HFF-Myc (cell line): ENCODE measurements around the gene EFTUD2.

ENCODE experiments used
- DNase-seq: peaks from one replicate; pipeline ENCODE4 v3.0.0-alpha.2; 2011; ENCODE audit warnings: low read depth; ENCODE audit errors: extremely low read depth
- H3K4me3 ChIP-seq: replicated peaks from 2 replicates; pipeline ENCODE4 v1.5.1; 2011; ENCODE audit warnings: low read depth, mild to moderate bottlenecking, control low read depth, low read length
- TF ChIP-seq, protein P1 (sequence below): IDR thresholded peaks from 2 replicates; pipeline ENCODE4 v1.5.1; 2012; ENCODE audit warnings: mild to moderate bottlenecking, low read depth, low read length, control low read depth; ENCODE audit errors: missing control alignments

Gene EFTUD2

DNA sequence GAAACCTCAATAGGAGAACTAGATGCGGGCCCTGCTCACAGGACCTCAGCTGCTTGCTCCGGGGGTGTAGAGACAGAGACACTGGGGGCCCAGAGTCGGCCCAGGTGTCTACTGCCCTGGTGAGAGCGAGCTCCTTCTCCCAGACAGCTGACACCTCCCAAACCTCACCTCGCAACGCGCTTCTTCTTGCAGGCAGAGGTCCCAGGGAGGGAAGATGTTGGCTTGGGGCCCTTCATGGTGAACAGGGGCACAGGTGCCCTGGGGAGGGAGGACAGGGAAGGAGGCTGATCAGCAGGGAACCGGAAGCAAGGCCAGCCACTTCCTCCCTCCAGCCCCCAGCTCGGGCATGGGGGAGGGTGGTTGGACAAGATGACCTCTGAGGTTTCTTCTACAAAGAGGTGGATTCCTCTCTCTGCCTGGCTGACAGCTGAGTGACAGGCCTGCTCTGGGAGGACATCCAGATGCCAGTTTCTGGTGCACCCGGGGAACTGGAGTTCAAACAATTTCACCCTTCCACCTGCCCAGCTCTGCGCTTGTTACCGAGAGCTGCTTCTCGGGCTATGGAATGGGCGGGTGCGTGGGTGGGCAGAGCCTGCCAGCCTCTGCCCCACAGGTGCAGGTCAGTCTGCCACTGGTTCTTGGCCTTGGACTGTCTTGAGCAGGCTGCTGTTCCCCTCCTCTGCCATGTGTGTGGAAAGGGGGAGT, 27.7 kb upstream of the EFTUD2 start:
- TF ChIP-seq, protein P1, sequence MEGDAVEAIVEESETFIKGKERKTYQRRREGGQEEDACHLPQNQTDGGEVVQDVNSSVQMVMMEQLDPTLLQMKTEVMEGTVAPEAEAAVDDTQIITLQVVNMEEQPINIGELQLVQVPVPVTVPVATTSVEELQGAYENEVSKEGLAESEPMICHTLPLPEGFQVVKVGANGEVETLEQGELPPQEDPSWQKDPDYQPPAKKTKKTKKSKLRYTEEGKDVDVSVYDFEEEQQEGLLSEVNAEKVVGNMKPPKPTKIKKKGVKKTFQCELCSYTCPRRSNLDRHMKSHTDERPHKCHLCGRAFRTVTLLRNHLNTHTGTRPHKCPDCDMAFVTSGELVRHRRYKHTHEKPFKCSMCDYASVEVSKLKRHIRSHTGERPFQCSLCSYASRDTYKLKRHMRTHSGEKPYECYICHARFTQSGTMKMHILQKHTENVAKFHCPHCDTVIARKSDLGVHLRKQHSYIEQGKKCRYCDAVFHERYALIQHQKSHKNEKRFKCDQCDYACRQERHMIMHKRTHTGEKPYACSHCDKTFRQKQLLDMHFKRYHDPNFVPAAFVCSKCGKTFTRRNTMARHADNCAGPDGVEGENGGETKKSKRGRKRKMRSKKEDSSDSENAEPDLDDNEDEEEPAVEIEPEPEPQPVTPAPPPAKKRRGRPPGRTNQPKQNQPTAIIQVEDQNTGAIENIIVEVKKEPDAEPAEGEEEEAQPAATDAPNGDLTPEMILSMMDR, result no peak
- H3K4me3 ChIP-seq, result no peak overlapping the region
- DNase-seq, result no peak

DNA sequence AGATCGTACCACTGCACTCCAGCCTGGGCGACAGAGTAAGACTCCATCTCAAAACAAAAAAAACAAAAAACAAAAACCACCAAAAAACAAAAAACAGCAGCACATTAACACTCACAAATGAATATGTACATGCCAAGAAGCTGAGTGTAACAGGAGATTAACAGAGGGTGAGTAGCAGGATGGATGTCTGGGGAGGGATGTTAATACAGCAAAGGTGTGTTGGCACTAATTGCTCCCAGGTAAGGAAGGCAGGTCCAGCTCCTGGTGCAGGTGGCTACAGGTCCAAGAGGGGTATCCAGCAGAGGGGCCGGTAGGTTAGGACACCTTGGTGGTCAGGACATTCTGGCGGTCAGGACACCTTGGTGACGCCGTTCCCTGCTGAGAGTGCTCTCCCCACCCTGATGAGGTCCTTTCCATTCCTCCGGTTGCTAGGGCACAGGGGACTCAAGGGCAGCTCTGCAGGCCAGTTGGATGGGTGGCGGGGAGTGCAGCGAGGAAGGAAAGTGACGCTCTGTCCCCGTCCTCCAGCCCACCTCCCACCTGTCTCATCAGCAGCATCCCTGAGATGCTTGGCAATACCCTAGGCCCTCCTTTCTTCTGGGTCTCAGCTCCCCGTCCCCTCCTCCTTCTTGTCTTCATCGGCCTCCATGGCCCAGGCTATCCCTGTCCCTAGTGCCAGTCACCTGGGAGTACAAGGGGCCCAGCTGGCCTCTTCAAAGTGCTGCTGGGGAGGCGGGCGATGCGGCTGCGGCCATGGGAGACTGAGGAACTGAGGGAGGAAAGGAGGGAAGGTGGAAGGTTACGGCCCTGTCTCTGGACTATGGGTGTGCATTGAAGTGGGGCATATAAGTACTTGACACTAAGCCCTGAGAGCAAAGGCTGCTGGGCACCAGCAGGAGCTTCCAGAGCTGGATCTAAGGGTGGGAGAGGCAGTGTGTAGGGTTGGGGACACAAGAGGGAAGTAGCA, 26.8 kb upstream of the EFTUD2 start:
- TF ChIP-seq, protein P1, result no peak
- no peak overlapping the region for H3K4me3 ChIP-seq
- DNase-seq, result no peak

DNA sequence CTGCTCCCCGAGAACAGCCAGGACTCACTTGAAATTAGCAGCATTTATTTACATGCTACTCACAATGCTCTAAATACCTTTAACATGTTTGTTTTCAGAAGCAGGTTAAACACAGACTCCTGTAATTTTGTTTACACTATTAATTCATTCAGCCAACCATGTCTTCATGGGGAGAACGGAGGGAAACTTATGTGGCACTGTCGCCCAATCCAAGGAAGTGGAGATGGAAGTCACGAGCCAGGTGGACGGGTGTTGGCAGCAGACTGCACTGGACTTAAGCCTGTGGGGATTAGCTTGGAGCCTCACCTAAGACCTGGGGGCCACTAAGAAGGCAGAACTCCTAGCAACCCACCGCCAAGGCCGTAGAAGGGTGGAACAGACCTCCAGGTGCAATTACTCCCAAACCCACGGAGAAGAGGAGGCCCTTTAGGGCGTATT, 24.9 kb upstream of the EFTUD2 start:
- no peak overlapping the region for H3K4me3 ChIP-seq
- no peak for DNase-seq
- TF ChIP-seq, protein P1, result no peak

DNA sequence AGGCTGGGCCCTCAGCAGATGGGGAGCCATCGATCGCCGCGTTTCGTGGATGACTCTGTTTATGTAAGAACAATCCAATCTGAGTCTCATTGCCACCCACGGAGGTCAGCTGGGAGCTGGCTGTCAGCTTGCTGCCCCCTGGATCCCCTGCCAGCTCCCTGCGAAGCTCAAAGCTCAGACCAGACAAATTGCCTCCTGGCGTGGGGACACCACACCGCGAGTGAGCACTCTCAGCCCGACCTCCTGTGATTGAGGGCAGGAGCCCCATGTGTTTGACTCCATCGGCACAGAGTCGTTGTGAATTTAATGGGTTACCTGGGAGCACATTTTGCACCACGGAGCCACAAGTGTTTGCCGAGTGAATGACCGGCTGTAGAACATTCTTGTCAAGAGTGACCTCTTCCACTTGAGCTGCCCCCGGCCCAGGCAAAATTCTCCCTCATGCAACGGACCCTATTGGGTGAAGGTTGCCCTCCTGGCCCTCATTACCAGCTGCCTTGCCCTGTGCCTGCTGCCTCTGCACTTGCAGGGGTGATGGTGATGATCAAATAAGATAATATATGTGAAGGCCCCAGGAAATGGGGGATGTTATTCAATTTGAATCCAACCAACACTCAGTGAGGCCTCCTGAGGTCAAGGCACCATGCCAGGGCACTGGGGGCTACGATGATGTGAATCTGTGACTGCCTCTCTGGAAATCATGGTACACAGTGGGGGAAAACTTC, 23.7 kb upstream of the EFTUD2 start:
- no peak for DNase-seq
- TF ChIP-seq, protein P1, result no peak

DNA sequence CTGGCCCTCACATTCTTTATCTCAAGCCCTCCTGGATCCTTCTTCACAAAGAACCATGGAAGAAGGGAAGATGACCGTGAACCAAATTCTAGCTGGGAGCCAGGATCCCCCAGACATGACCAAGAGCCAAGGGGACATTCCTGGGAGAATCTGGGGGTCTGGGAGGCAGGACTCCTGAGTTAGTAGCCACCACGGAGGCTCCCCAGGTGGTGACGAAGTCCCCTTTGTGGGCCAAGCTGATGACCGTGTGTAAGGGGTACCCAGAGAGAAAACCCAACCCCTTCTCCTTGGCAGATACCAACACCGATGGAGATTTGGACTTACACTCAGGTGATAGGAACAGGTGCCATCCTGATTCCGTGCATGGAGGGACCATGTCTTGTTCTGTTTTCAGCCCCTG, 22.9 kb upstream of the EFTUD2 start:
- TF ChIP-seq, protein P1, result no peak
- no peak overlapping the region for H3K4me3 ChIP-seq
- no peak for DNase-seq

More for the DNA sequence above, 23.7 kb upstream of the EFTUD2 start:
- H3K4me3 ChIP-seq, result no peak overlapping the region

DNA sequence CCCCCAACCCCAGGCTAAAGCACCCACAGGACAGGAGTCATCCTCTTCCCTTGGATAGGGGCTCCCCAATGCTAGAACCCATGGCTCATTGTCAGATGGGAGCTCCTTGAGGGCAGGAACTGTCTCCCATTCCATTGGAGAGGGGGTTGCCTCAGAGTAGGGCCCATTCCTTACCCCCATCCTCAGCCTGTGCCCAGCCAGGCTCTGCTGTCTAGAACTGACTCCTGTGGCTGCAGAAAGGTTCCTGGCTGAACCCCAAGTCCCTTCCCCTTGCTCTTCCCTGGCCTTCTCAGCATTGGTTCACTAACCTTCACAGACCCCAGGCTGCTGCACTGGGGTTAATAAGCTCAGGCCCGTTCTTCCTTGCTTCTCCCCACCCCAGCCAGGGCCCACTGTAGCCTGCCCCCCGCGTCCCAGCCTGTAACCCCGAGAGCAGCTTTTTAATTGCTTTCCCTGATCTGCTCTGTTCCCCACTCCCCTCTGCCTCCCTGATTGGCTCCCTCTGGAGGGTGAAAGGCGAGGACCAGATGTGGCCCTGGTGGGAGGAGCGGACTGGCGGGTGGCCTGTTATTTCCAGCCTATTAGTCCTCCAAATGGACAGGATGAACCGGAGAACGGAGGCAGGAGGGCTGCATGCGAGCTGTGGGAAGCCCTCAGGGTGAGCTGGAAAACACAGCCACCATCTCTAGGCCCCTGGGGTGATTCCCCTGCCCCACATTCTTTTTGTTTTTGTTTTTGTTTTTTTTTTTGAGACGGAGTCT, 22.1 kb upstream of the EFTUD2 start:
- TF ChIP-seq, protein P1, result no peak
- no peak overlapping the region for H3K4me3 ChIP-seq
- DNase-seq, result no peak
